NK-92 (cell line): ENCODE data around the gene TRIM48.
"Not testable (repeated sequence)": the region's sequence is repeated elsewhere in the genome, so short reads cannot be mapped to it uniquely, and the experiment has no call there.

Experiments used
- DNase-seq: peaks from one replicate; lab custom pipeline; 2025; ENCODE audit not compliant: unreplicated experiment; lab: John Stamatoyannopoulos, UW

The TRIM48 gene, protein sequence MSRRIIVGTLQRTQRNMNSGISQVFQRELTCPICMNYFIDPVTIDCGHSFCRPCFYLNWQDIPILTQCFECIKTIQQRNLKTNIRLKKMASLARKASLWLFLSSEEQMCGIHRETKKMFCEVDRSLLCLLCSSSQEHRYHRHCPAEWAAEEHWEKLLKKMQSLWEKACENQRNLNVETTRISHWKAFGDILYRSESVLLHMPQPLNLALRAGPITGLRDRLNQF

DNA sequence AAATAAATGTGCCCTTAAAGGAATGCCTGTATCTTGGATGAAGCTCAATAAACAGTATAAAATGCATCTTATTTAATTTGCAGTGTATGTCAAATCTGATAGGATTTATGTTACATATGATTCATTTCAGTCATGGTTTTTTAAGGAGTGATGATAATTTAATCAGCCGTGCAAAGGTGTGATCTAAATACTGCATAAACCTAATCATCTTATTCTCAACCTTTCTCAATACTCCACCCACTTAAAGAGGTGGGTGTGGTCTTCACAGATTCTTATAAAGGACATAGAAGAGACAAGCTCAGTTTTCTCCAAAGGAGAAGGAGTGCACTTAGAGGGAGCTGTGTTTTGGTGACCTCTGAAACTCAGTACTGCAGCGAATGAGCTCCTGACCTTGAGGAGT is at the start of gene TRIM48:
Gene TRIM48, plus strand, starts transcription at position 301 of the 400 bp plus-strand sequence. CDS start 113 bp downstream, outside the sequence.
- not testable (repeated sequence) for DNase-seq

DNA sequence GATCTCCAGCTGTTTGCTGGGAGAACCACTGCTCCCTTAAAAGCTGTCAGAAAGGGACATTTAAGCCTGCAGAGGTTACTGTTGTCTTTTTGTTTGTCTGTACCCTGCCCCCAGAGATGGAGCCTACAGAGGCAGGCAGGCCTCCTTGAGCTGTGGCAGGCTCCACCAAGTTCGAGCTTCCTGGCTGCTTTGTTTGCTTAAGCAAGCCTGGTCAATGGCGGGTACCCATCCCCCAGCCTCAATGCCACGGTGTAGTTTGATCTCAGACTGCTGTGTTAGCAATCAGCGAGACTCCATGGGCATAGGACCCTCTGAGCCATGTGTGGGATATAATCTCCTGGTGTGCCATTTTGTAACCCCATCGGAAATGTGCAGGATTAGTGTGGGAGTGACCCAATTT is 23.6 kb upstream of the TRIM48 start:
- not testable (repeated sequence) for DNase-seq

DNA sequence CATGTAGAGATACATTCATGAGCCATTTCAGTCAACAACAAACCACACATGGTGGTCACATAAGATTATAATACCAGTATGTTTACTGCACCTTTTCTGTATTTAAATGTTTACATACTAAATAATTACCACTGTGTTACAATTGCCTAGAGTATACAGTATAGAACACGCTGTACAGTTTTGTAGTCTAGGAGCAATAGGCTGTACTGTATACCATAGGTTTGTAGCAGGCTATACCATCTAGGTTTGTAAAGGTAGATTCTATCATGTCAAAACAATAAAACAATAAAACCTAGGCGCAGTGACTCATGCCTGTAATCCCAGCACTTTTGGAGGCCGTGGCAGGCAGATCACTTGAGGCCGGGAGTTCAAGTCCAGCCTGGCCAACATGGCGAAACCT is 1.1 kb downstream of the TRIM48 start:
- DNase-seq = no peak
